Stimulated activated memory B cell treated with anti-CD40 and anti-IgM and Interleukin-4, amounts not matched to agents 10 μg/mL and 1 μg/mL and 100 μg/mL, for 72 hours (primary cell): ENCODE measurements around the gene PTPRR.
"Not testable (repeated sequence)": the region's sequence is repeated elsewhere in the genome, so short reads cannot be mapped to it uniquely, and the experiment has no call there.

ENCODE experiments used
- ATAC-seq: fragments of 150-1000 bp; cut with Tn5 transposase; 2 replicates; pipeline ENCODE4 v1.10.0; 2021
- H3K27ac Mint-ChIP-seq: one replicate; pipeline ENCODE4 v1.8.0; 2022; ENCODE audit warnings: mild to moderate bottlenecking, mixed read lengths
- H3K27me3 Mint-ChIP-seq: one replicate; pipeline ENCODE4 v1.8.0; 2022; ENCODE audit warnings: mixed read lengths
- H3K36me3 Mint-ChIP-seq: one replicate; pipeline ENCODE4 v1.8.0; 2022; ENCODE audit warnings: mixed read lengths
- H3K4me1 Mint-ChIP-seq: one replicate; pipeline ENCODE4 v1.8.0; 2022; ENCODE audit warnings: mixed read lengths
- H3K4me3 Mint-ChIP-seq: one replicate; pipeline ENCODE4 v1.8.0; 2022; ENCODE audit warnings: mild to moderate bottlenecking, moderate library complexity, mixed read lengths
- H3K9me3 Mint-ChIP-seq: one replicate; pipeline ENCODE4 v1.8.0; 2022; ENCODE audit warnings: mixed read lengths

Gene PTPRR

DNA sequence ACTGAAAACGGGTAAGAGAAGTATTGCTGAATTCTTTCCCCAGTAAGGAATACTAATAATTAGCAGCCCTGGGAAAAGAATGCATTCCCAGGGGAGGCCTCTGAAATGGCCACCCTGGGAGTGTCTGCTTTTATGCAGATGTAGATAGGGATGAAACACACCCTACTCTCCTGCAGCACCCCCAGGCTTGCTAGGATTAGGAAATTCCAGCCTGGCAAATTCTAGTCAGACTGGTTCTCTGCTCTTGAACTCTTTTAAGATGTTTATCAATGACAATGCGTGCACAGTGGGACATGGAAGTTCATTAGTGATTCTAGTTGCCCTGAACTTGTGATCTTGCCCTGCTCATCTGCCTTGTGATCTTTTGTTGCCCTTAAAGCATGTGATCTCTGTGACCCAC lies 112.5 kb downstream of the PTPRR start:
- H3K9me3 Mint-ChIP-seq = peaks cover 10% of the 10 kb centered on the region
- H3K27me3 Mint-ChIP-seq, H3K4me3 Mint-ChIP-seq, H3K27ac Mint-ChIP-seq, H3K4me1 Mint-ChIP-seq, H3K36me3 Mint-ChIP-seq, ATAC-seq: not testable (repeated sequence)

DNA sequence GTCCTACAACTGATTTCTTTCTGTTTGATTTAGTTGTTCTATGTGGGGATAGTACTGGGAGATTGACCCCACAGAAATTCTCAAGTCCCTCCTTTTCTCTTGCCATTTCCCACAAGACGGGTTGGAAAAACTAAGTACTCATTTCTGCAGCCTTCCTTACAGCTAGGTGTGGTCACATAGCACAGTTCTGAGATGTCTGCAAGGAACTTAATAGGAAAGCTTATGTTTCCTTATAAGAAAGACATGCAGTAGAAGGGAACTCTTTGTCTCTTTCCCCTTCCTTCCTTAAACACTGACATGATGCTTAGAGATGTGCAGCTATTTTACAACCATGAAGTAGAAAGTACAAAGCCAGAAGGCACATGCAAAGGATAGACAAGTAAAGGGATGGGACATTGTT lies 113.7 kb downstream of the PTPRR start:
- Mint-ChIP-seq H3K27ac (no peak overlapping the region), H3K4me1 (no peaks in the 10 kb centered on the region), H3K27me3 (no peaks in the 10 kb centered on the region), H3K36me3 (no peaks in the 10 kb centered on the region), H3K9me3 (peaks cover 10% of the 10 kb centered on the region), H3K4me3 (no peak overlapping the region)
- ATAC-seq = no peak

DNA sequence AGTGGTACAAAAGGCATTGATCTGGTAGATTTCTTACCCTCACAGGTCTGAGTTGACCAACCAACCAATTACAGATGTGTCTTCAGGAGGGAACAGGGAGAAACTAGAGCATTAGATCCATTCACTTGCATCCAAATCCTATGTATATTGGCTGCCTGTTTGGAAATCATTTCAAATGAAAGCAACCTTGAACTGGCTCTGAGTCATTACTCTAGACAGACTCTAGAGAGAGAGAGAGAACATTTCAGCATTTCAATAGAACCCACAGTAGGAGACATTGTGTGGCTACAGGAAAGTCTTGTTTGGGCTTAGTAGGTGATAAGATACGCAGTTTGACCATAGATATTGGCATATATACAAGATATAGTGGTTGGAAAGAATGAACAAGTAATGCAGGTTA lies 114.5 kb downstream of the PTPRR start:
- Mint-ChIP-seq H3K36me3 (no peaks in the 10 kb centered on the region), H3K9me3 (peaks cover 10% of the 10 kb centered on the region), H3K4me3 (no peak overlapping the region), H3K27me3 (no peaks in the 10 kb centered on the region), H3K4me1 (no peaks in the 10 kb centered on the region), H3K27ac (no peak overlapping the region)
- no peak for ATAC-seq

DNA sequence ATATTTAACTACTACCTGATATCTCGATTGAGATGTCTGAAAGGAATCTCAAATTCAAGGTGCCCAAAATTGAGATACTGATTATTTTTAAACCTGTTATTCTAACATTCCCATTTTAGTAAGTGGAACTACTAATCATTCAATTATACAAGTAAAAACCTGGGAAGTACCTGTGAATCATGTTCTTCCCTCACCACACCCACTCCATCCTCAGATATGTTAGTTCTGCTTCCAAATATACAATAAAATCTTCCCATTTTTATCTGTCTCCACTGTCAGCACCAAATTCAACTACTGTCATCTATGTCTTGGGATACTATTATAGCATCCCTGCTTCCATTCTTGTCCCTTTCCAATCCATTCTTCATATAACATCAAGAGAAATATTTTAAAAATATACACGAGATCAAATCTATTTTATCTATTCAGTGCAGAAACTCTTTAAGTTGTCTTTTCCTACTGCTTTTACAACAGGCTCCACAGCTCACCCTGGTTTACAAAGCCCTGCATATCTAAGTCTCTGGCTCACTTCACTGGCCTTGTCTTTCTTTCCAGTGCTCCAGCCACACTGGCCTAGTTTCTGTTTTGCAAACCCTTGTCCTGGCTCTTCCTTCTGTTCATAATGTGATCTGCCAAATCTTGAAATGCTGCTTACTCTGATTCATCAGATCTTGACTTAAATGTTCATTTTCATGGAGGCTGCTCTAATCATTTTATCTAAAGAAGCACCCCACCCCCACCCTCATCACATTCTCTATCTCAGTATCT lies 122.3 kb downstream of the PTPRR start:
- no peaks in the 10 kb centered on the region for H3K27me3 Mint-ChIP-seq
- no peaks in the 10 kb centered on the region for H3K36me3 Mint-ChIP-seq
- no peak for ATAC-seq
- no peaks in the 10 kb centered on the region for H3K4me1 Mint-ChIP-seq
- H3K27ac Mint-ChIP-seq = no peak overlapping the region
- peaks cover 3% of the 10 kb centered on the region for H3K9me3 Mint-ChIP-seq
- H3K4me3 Mint-ChIP-seq = no peak overlapping the region

DNA sequence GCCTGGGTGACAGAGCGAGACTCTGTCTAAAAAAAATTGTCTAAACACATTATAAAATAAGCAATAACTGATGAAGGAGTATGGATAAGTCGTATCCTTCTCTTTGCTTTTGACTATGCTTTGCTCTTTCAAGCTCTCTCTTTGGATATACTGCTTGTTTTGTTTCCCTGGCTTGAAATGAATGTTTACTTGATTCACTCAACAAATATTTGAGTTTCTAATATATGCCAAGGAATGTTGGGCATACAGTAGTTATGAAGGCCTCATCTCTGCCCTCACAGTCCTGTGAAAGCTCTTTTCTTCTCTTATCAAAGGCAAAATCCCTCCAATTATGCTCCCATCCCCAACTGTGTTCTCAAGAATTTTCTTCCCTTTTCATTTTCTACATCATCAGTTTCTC lies 123.5 kb downstream of the PTPRR start:
- Mint-ChIP-seq H3K4me3 (no peak overlapping the region), H3K27ac (no peak overlapping the region), H3K4me1 (no peaks in the 10 kb centered on the region), H3K27me3 (no peaks in the 10 kb centered on the region), H3K9me3 (peaks cover 3% of the 10 kb centered on the region), H3K36me3 (no peaks in the 10 kb centered on the region)
- no peak for ATAC-seq

DNA sequence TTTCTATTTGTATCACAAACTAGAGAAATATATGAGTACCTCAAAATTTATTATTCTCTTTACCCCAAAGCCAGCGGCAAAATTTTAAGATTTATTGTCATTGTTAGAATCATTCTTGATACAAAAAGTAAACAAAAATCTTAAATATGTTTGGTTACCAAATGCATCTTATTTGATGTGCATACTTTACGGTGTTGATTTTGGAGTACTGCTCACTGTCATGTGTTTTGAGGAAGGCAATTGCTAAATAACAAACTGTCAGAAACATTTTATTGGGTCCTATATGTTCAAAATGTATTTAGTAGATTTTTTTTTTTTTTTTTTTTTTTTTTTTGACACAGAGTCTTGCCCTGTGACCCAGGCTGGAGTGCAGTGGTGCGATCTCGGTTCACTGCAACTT lies 124.9 kb downstream of the PTPRR start:
- H3K4me3 Mint-ChIP-seq = no peak overlapping the region

DNA sequence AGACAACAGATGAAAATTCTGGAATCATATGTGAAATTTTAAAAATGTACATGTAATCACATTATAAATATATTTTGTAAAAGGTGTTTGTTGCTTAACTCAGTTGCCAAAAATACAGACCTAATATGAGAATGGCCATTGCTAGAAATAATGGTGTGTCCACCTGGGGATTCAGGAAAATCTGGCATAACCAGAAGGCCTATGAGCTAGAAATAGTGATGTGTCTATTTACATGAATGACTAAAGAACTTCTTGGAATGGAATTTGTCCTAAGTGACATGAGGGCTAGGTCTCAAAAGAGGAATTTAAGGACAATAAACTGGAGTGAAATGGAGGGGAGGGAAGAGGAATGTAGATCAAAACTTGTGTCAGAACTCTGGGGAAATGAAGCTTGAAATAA lies 126.4 kb downstream of the PTPRR start:
- H3K36me3 Mint-ChIP-seq = no peaks in the 10 kb centered on the region
- H3K4me3 Mint-ChIP-seq = no peak overlapping the region
- no peaks in the 10 kb centered on the region for H3K4me1 Mint-ChIP-seq
- H3K9me3 Mint-ChIP-seq = peaks cover 3% of the 10 kb centered on the region
- ATAC-seq = no peak
- no peak overlapping the region for H3K27ac Mint-ChIP-seq
- H3K27me3 Mint-ChIP-seq = no peaks in the 10 kb centered on the region

More for the DNA sequence above, 124.9 kb downstream of the PTPRR start:
- Mint-ChIP-seq H3K27me3 (no peaks in the 10 kb centered on the region), H3K36me3 (no peaks in the 10 kb centered on the region), H3K27ac (no peak overlapping the region), H3K4me1 (no peaks in the 10 kb centered on the region), H3K9me3 (peaks cover 3% of the 10 kb centered on the region)
- no peak for ATAC-seq

DNA sequence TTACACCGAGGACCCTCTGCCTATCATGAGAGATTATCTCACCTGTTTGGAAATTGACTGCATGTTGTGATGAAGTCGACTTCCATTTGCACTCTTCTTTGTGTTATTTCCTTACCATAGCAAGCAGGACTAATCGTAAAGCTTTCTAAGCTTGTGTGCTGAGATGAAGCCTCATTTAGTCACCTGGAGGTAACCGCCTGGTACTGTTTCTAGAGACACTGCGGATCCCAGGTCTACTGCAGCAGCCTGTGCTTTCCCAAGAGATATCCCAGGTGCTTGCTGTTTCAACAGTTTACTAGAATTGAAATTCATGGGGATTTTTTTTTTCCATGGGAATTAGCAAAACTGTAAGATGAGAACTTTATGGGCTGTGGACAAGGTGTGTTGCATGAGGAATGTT lies 131.8 kb downstream of the PTPRR start:
- Mint-ChIP-seq H3K4me3 (no peak overlapping the region), H3K36me3 (no peaks in the 10 kb centered on the region), H3K27me3 (no peaks in the 10 kb centered on the region), H3K9me3 (no peaks in the 10 kb centered on the region), H3K27ac (no peak overlapping the region), H3K4me1 (no peaks in the 10 kb centered on the region)
- ATAC-seq = no peak

DNA sequence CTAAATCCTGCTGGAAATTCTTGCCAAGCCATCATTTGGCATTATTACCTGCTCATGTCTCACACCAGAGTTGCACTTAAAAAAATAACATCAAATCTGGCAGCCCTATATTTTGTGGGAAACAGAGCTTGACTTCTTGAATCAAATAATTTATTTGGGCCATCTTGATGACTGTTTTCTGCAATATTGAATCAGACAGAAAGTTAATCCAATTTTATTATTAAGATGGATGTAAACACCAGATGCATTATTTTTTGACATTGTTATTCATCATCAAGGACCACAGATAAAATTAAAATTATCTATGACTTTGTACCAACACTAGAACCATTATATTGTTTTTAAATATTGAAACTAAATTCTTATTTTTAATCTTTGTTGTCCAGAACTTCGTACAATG lies 132.9 kb downstream of the PTPRR start:
- no peaks in the 10 kb centered on the region for H3K36me3 Mint-ChIP-seq
- no peaks in the 10 kb centered on the region for H3K9me3 Mint-ChIP-seq
- ATAC-seq = no peak

DNA sequence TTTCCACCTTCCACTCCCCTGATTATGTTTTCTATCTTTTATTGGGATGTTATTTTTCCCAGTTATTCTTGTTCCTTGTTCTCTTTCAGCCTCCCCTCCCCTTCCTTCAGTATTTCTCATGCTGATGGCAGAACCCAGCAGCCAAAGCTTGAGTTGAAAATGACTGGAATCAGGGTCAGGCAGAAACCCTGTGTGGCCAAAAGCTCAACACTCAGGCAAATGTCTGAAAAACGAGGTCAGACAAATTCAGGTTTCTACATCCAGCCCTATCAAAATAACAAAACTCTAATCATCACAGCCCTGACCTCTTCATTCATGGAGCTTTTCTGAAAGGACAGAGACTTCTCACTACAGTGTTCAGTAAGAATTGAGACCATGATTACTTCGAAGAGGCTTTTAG lies 134.6 kb downstream of the PTPRR start:
- ATAC-seq = no peak
- Mint-ChIP-seq H3K4me1 (no peaks in the 10 kb centered on the region), H3K27ac (no peak overlapping the region), H3K4me3 (no peak overlapping the region), H3K36me3 (no peaks in the 10 kb centered on the region), H3K9me3 (no peaks in the 10 kb centered on the region), H3K27me3 (no peaks in the 10 kb centered on the region)

More for the DNA sequence above, 132.9 kb downstream of the PTPRR start:
- Mint-ChIP-seq H3K27ac (no peak overlapping the region), H3K27me3 (no peaks in the 10 kb centered on the region), H3K4me3 (no peak overlapping the region), H3K4me1 (no peaks in the 10 kb centered on the region)

DNA sequence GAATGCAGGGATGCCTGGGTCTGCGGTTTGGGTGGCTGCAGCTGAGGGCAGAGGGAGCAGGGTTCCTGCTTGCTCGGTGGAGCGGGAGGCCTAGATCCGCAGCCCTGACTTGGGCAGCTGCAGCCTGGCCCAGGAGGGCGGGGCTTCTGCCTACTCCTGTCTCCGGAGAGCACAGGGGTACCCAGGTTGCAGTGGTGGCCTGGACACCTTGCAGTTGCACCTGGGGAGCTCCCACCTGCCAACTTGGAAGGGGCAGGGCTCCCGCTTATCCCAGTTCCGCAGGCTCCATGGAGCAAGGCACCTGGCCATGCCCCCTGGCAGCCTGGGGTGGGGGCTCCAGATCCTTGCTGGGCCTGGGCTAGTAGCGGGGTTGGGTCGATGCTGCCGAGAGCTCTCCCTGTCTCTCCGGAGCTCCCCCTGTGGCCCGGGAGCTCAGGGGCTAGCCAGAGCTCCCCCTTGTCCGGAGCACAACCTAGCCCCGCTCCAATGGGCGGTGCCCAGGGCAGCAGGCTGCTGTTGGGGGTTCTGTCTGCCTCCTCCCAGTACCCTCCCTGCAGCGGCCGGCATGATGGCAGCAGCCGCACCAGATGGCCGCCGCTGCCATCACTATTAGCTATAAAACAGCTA lies 136.4 kb downstream of the PTPRR start:
- ATAC-seq = peak; percentile 24

DNA sequence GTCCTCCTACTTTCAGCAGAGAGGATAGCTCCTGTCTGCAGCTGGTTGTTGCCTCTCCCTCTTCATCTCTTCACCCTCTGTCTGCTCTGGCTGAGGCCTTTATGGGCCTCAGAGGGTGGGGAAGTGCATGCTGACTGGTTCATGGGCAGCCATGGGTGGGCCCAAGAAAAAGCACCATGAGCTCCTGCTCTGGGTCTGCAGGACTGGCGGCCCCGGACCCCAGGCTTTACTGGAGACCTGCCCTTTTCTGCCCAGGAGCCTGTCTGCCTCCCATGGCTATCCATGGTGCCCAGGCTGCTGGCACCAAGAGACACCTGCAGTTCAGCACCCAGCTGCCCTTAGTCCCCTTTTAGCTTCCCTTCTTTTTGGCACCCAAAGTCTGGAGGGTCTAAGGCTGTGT lies 137.1 kb downstream of the PTPRR start:
- Mint-ChIP-seq H3K9me3 (no peaks in the 10 kb centered on the region), H3K27me3 (no peaks in the 10 kb centered on the region), H3K27ac (no peak overlapping the region), H3K4me1 (no peaks in the 10 kb centered on the region), H3K36me3 (no peaks in the 10 kb centered on the region), H3K4me3 (no peak overlapping the region)
- ATAC-seq = peak; percentile 12

More for the DNA sequence above, 136.4 kb downstream of the PTPRR start:
- Mint-ChIP-seq H3K27ac (no peak overlapping the region), H3K36me3 (no peaks in the 10 kb centered on the region), H3K4me3 (no peak overlapping the region), H3K27me3 (no peaks in the 10 kb centered on the region), H3K9me3 (no peaks in the 10 kb centered on the region), H3K4me1 (no peaks in the 10 kb centered on the region)

DNA sequence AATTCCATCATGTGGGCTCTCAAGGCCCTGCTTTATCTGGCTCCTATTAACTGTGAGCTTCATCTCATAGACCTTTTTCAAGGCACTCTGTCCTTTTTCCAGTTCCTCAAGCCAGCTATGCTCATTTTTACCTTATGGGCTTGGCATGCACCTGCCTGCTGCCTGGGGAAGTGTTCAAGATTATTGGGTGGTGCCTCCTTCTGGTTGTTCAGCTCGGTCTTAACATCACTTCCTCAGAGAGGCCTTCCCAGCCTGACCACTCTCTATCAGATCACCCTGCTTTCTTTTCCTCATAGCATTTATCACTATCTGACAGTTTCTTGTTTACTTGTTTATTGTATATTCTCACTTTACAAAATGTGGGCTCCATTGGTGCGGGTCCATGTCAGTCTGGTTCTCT lies 141.3 kb downstream of the PTPRR start:
- H3K9me3 Mint-ChIP-seq = no peaks in the 10 kb centered on the region
- H3K27ac Mint-ChIP-seq = no peak overlapping the region
- H3K4me3 Mint-ChIP-seq = no peak overlapping the region
- no peaks in the 10 kb centered on the region for H3K36me3 Mint-ChIP-seq
- no peaks in the 10 kb centered on the region for H3K4me1 Mint-ChIP-seq
- H3K27me3 Mint-ChIP-seq = no peaks in the 10 kb centered on the region
- ATAC-seq = no peak

DNA sequence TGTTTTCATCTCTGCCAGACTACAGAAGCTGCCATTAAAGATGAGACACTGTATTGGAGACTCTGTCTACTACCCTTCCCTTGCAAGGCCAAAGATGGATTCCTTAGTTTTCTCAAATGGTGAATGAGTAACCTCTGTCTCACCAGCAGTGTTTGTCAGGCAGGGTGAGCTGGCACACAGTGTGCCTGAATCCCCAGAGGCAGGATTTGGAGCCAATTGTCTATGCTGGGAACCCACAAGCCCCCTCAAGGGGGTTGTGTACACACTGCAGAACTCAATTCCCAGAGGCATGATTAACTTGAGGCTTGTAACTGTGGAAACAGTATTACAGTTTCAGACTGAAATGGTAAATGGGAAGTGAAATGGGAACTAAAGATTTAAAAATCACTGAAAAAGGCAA lies 146.5 kb downstream of the PTPRR start:
- H3K27ac Mint-ChIP-seq = no peak overlapping the region
- no peak overlapping the region for H3K4me3 Mint-ChIP-seq
- ATAC-seq = peak; percentile 39
- H3K4me1 Mint-ChIP-seq = no peaks in the 10 kb centered on the region
- H3K36me3 Mint-ChIP-seq = no peaks in the 10 kb centered on the region
- no peaks in the 10 kb centered on the region for H3K27me3 Mint-ChIP-seq
- no peaks in the 10 kb centered on the region for H3K9me3 Mint-ChIP-seq

DNA sequence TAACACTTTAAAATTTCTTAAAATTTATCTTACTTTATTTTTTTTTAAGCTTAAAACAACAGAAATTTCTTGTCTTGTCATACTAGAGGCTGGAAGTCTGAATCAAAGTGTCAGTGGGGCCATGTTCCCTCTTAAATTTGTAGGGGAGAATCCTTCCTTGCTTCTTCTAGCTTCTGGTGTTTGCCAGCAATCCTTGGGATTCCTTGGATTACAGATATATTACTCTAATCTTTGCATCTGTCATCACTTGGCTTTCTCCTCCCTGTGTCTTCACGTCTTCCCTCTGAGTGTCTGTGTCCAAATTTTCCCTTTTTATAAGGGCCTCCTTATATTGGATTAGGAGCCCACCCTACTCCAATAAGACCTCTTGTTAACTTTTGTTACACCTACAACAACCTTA lies 147.7 kb downstream of the PTPRR start:
- Mint-ChIP-seq H3K4me1 (no peaks in the 10 kb centered on the region), H3K27ac (no peak overlapping the region), H3K4me3 (no peak overlapping the region), H3K27me3 (no peaks in the 10 kb centered on the region), H3K36me3 (no peaks in the 10 kb centered on the region), H3K9me3 (peaks cover 3% of the 10 kb centered on the region)
- no peak for ATAC-seq

DNA sequence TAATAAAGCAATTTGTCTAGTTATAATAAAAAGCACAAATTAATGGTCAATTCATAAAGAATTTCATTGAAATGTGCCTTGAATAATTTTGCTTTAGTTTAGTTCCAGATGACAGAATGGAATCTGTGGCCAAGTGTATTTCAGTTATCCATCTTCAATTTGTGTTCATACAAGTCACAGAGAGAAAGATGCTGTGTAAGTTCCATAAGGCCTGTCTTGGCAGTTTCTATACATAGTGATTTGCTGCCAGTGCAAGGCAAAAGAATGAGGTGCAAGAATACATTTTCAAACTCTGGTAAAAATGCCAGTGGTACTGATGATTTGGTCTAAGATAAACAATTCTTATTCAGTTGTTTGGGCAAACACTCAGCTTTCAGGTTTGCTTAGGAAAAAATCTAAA lies 149.0 kb downstream of the PTPRR start:
- no peaks in the 10 kb centered on the region for H3K4me1 Mint-ChIP-seq
- peaks cover 6% of the 10 kb centered on the region for H3K9me3 Mint-ChIP-seq
- no peaks in the 10 kb centered on the region for H3K36me3 Mint-ChIP-seq
- H3K4me3 Mint-ChIP-seq = no peak overlapping the region
- H3K27ac Mint-ChIP-seq = no peak overlapping the region
- no peaks in the 10 kb centered on the region for H3K27me3 Mint-ChIP-seq
- no peak for ATAC-seq
